ENCODE measurements around the gene TMIGD3. TPM values are rescaled to one million over a fixed set of nuclear protein-coding genes. Genes with fewer than 3 reads are reported as not detected.

TMIGD3 gene
- total RNA-seq, 1 experiment from 2014 or later: not detected

DNA sequence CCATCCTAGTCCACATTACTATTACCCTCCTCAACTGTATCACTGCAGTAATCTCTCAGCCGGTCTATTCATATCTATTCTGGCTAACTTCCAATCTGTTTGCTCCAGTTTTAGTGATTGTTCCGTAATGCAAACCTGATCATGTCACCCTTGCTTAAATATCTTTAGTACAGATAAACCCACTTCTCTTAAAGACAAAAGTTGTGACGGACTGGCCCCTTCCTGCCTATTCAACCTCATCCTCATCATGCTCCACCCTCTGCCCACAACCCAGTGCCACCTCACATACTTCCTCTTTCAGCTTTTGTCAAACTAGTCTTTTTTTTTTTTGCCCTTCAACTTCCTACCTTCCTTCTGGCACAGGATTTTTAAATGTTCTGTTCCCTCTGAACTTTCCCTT, 32.4 kb downstream of the TMIGD3 start:
- no peak overlapping the region for H3K27ac ChIP-seq (ENCODE audit: low read length)
- no TSS peak for BruUV-seq (replicated peaks)
- no peak for DNase-seq (ENCODE audit: low read depth, low spot score)
- ATAC-seq: no peak
- no peaks in the 10 kb centered on the region for H3K9me3 ChIP-seq (ENCODE audit: control insufficient read depth, insufficient read depth, low read depth, low read length)
- TF ChIP-seq SIN3A (IDR thresholded peaks at IDR 0.05; ENCODE audit: borderline replicate concordance, insufficient read depth, low read depth, low read length): no peak
- TF ChIP-seq POLR2AphosphoS5 (IDR thresholded peaks at IDR 0.05; ENCODE audit: low read depth, low read length): no peak
- no peak for TF ChIP-seq TCF7L2 (IDR thresholded peaks at IDR 0.05; ENCODE audit: low read depth, low read length)
- TF ChIP-seq, protein P1, sequence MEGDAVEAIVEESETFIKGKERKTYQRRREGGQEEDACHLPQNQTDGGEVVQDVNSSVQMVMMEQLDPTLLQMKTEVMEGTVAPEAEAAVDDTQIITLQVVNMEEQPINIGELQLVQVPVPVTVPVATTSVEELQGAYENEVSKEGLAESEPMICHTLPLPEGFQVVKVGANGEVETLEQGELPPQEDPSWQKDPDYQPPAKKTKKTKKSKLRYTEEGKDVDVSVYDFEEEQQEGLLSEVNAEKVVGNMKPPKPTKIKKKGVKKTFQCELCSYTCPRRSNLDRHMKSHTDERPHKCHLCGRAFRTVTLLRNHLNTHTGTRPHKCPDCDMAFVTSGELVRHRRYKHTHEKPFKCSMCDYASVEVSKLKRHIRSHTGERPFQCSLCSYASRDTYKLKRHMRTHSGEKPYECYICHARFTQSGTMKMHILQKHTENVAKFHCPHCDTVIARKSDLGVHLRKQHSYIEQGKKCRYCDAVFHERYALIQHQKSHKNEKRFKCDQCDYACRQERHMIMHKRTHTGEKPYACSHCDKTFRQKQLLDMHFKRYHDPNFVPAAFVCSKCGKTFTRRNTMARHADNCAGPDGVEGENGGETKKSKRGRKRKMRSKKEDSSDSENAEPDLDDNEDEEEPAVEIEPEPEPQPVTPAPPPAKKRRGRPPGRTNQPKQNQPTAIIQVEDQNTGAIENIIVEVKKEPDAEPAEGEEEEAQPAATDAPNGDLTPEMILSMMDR (IDR thresholded peaks at IDR 0.05): no peak
- TF ChIP-seq, protein P2, sequence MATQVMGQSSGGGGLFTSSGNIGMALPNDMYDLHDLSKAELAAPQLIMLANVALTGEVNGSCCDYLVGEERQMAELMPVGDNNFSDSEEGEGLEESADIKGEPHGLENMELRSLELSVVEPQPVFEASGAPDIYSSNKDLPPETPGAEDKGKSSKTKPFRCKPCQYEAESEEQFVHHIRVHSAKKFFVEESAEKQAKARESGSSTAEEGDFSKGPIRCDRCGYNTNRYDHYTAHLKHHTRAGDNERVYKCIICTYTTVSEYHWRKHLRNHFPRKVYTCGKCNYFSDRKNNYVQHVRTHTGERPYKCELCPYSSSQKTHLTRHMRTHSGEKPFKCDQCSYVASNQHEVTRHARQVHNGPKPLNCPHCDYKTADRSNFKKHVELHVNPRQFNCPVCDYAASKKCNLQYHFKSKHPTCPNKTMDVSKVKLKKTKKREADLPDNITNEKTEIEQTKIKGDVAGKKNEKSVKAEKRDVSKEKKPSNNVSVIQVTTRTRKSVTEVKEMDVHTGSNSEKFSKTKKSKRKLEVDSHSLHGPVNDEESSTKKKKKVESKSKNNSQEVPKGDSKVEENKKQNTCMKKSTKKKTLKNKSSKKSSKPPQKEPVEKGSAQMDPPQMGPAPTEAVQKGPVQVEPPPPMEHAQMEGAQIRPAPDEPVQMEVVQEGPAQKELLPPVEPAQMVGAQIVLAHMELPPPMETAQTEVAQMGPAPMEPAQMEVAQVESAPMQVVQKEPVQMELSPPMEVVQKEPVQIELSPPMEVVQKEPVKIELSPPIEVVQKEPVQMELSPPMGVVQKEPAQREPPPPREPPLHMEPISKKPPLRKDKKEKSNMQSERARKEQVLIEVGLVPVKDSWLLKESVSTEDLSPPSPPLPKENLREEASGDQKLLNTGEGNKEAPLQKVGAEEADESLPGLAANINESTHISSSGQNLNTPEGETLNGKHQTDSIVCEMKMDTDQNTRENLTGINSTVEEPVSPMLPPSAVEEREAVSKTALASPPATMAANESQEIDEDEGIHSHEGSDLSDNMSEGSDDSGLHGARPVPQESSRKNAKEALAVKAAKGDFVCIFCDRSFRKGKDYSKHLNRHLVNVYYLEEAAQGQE (IDR thresholded peaks at IDR 0.05; ENCODE audit: insufficient read depth in 1 of 2, low read depth in 2 of 2, low read length in 1 of 2): no peak
- intact Hi-C loops (cut with micrococcal nuclease; ENCODE audit: unreplicated experiment) (no loop called here), in situ Hi-C loops (cut with HindIII; ENCODE audit: low pct_unique_long_range_greater_than_20kb, low sequenced_read_pairs) (no loop called here)
- no peaks in the 10 kb centered on the region for H3K36me3 ChIP-seq (ENCODE audit: control insufficient read depth, insufficient read depth, low read length)
- H3K4me3 ChIP-seq (ENCODE audit: low read depth in 2 of 2, low read length in 2 of 2): no peak overlapping the region
- no peaks in the 10 kb centered on the region for H3K4me1 ChIP-seq (ENCODE audit: control insufficient read depth, insufficient read depth, low read length)
- no peaks in the 10 kb centered on the region for H3K27me3 ChIP-seq (ENCODE audit: control insufficient read depth, insufficient read depth, low read length)
- ChIA-PET CTCF (no interaction called here), POLR2A (no interaction called here)

DNA sequence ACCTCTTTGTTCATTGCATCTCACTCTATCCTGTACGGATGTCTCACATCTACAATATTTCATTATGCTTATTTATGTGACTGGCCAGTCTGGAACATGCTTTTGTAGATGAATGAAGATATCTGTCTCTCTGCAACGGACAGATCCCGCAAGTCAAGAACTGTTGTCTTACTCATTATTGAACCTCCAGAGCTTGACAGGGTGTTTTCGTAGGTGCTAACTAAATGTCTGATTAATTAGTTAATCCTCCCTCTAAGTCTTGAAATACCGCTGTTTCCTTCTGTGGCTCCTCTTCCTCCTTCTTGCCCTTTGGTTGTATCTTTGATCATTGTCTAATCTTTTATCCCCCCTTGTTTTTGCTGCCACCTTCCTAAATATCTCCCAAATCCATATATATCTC, 32.8 kb downstream of the TMIGD3 start:
- TF ChIP-seq POLR2AphosphoS5 (IDR thresholded peaks at IDR 0.05; ENCODE audit: low read depth, low read length): no peak
- no peak for TF ChIP-seq SIN3A (IDR thresholded peaks at IDR 0.05; ENCODE audit: borderline replicate concordance, insufficient read depth, low read depth, low read length)
- TF ChIP-seq, protein P1 (IDR thresholded peaks at IDR 0.05): no peak
- no peak for TF ChIP-seq TCF7L2 (IDR thresholded peaks at IDR 0.05; ENCODE audit: low read depth, low read length)
- TF ChIP-seq, protein P2 (IDR thresholded peaks at IDR 0.05; ENCODE audit: insufficient read depth in 1 of 2, low read depth in 2 of 2, low read length in 1 of 2): no peak
- no TSS peak for BruUV-seq (replicated peaks)
- ChIA-PET POLR2A (no interaction called here), CTCF (no interaction called here)
- no peaks in the 10 kb centered on the region for H3K36me3 ChIP-seq (ENCODE audit: control insufficient read depth, insufficient read depth, low read length)
- no peaks in the 10 kb centered on the region for H3K27me3 ChIP-seq (ENCODE audit: control insufficient read depth, insufficient read depth, low read length)
- DNase-seq (ENCODE audit: low read depth, low spot score) (no peak), ATAC-seq (no peak)
- intact Hi-C loops (cut with micrococcal nuclease; ENCODE audit: unreplicated experiment) (no loop called here), in situ Hi-C loops (cut with HindIII; ENCODE audit: low pct_unique_long_range_greater_than_20kb, low sequenced_read_pairs) (no loop called here)
- H3K4me3 ChIP-seq (ENCODE audit: low read depth in 2 of 2, low read length in 2 of 2): no peak overlapping the region
- no peak overlapping the region for H3K27ac ChIP-seq (ENCODE audit: low read length)
- H3K4me1 ChIP-seq (ENCODE audit: control insufficient read depth, insufficient read depth, low read length): no peaks in the 10 kb centered on the region
- no peaks in the 10 kb centered on the region for H3K9me3 ChIP-seq (ENCODE audit: control insufficient read depth, insufficient read depth, low read depth, low read length)
